GM12891 (cell line): ENCODE data around the gene SIRPB2.

Experiments
- POLR2A ChIP-seq: IDR thresholded peaks from 2 replicates; pipeline ENCODE4 v1.6.1; 2011; ENCODE audit warnings: low read depth, low read length, control low read depth
- POLR2AphosphoS5 ChIP-seq: IDR thresholded peaks from 2 replicates; pipeline ENCODE4 v1.6.1; 2011; ENCODE audit warnings: low read depth, low read length, control low read depth
- POU2F2 ChIP-seq: IDR thresholded peaks from 2 replicates; pipeline ENCODE4 v1.6.1; 2011; ENCODE audit warnings: low read depth, mild to moderate bottlenecking, control low read depth, low read length, moderate library complexity
- SPI1 ChIP-seq: IDR thresholded peaks from 2 replicates; pipeline ENCODE4 v1.6.1; 2011; ENCODE audit warnings: low read depth, low read length, control low read depth
- TAF1 ChIP-seq: IDR thresholded peaks from 2 replicates; pipeline ENCODE4 v1.6.1; 2011; ENCODE audit warnings: low read depth, low read length, control low read depth

GRCh38 chr20:1539816-1540419 lies 48.7 kb upstream of the SIRPB2 start:
- no peak for TF ChIP-seq TAF1
- TF ChIP-seq POLR2A: no peak
- no peak for TF ChIP-seq POLR2AphosphoS5
- no peak for TF ChIP-seq SPI1
- TF ChIP-seq POU2F2: no peak
